Stimulated activated CD4-positive, alpha-beta T cell treated with anti-CD3 and anti-CD28 coated beads, Interleukin-15, amount 100 ng/mL, for 48 hours (primary cell): ENCODE results near the gene CNTFR.
"Not testable (repeated sequence)": the region's sequence is repeated elsewhere in the genome, so short reads cannot be mapped to it uniquely, and the experiment has no call there.

Source experiments
- DNase-seq, 2 donors: peaks; one replicate each; pipeline ENCODE4 v3.0.0-alpha.2; 2020; ENCODE audit warnings: low read depth in 2 of 2

Gene CNTFR, protein sequence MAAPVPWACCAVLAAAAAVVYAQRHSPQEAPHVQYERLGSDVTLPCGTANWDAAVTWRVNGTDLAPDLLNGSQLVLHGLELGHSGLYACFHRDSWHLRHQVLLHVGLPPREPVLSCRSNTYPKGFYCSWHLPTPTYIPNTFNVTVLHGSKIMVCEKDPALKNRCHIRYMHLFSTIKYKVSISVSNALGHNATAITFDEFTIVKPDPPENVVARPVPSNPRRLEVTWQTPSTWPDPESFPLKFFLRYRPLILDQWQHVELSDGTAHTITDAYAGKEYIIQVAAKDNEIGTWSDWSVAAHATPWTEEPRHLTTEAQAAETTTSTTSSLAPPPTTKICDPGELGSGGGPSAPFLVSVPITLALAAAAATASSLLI

DNA sequence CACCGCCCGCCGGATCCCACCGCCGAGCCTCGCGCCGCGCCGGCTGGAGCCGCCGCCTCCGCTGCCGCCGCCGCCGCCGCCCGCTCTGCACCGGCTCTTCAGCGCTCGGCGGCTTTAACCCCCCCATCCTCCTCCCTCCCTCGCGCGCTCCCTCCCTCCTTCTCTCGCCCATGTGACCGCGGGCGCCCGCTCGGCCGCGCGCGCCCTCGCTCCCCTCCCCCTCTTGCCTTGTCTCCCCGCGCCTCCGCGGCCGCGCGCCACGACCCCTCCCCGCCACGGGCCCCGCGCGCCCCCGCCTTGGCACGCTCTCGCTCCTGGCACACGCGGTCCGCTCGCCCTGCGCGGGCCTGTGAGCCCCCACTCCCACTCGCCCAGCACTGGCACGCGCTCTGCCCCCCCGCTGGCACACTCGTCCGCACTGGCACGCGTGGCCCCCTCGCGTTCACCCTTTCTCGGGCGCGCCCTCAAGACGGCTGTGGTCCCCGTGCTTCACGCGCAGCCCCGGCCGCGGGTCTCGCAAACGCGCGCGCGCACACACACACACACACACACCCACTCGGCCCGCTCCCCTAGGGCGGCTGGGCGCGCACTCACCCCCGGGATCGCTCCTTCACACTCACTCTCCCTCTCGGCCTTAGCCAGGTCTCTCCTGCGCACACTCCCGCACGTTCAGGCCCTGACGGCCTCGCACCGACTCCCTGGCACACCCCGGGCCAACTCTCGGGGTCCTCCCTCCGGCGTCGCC, at the start of gene CNTFR:
TSS of gene CNTFR (minus strand) at position 89 of the 745 bp plus-strand sequence. CDS start 20,743 bp downstream, outside the sequence.
- DNase-seq: no peak

DNA sequence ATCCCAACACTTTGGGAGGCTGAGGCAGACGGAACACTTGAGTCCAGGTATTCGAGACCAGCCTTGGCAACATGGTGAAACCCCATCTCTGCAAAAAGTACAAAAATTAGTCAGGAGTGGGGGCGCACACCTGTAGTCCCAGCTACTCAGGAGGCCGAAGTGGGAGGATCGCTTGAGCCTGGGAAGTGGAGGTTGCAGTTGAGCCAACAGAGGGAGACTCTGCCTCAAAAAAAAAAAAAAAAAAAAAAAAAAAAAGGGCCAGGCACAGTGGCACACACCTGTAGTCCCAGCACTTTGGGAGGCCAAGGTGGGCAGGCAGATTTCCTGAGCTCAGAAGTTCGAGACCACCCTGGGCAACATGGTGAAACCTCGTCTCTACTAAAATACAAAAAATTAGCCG, 49.8 kb upstream of the CNTFR start:
- not testable (repeated sequence) for DNase-seq

DNA sequence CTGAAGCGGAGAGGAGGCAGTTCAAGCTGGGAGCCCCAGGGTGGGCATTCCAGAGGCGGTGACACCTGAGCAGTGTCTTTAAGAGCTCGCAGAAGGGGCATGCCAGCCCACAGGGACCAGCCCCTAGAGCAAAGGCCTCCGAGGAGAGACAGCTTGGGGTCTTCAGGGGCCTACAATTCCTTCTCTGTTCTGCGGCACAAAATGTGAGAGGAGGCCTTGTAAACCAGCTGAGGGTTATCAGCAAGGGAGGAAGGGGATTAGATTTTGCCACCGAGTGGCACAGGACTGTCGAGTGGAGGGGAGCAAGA, 48.6 kb upstream of the CNTFR start:
- no peak for DNase-seq

DNA sequence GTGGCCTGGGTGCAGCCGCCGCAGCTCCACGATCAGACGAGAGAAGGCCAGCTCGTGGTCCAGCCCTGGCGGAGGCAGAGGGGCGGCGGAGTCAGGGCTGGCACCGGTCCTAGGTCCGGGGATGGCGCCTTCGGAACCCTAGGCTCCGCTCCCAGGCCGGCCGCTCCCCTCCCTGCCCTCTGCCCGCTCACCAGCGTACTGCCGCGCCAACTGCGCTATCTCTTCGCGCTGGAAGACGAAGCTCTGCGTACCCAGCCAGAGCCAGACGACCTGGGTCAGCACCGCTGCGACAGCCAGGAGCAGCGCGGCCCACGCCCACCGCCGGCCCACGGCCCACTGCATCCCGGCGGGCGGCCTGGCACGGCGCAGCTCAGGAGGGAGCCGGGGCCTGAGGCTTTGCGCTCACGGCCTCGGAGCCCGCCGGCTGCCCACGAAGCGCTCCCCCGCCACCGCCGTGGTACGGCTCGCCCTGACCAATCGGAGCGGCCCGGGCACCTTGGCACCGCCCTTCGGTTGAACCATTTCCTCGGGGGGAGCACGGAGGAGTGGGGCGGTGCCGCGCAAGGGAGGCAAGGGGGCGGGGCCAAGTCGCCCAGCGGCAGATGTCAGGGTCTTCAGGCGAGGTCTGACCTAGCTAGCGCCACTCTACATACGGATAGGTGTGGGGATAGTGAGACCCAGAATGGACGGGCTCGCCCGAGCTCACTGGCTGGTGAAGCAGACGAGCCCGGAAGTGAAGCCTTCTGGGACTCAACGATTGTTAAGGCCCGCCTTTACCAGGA, 48.0 kb upstream of the CNTFR start, which contains the start of gene SIGMAR1:
TSS of gene SIGMAR1 (minus strand) at position 432 of the 782 bp plus-strand sequence. CDS start at position 342, 90 bp downstream.
- peak; percentile 85 to 91 for DNase-seq

DNA sequence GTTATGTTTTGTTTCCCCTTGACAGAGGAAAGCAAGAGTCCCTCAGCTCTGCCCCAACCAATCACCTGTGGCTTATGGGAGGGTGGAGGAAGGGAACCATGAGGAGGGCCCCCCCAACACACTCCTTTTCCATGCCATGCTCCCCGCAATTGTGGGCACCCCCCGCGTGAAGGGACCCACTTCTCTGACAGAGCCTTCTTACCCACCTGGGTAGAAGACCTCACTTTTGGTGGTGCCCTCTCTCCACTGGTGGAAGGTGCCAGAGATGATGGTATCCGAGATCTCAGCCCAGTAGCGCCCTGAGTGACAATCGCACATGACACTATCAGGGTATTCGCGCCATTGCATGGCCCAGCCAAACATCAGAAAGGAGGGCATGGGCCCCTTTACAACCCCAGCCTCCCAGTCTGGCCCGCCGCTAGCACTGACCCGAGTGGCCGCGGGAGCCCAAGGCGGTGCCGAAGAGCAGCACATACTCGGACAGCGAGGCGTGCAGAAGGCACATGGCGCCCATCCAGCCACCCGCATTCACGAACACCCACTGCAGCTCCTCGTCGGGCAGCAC, 47.3 kb upstream of the CNTFR start:
- no peak for DNase-seq

DNA sequence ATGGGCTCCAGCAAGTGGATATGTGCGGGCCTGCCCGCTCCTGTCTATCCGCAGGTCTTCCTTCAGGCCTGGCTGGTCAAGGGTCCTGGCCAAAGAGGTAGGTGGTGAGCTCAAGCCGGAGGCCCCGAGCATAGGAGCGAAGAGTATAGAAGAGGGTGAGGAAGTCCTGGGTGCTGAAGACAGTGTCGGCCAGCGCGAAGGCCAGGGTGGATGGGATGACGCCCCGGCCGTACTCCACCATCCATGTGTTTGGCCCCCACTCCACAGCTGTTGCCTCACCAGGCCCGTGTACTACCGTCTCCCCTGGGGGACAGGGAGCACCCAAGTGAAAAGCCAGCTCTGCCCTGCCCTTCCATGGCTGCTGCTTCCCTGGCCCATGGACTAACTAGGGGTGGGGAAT, 46.0 kb upstream of the CNTFR start:
- no peak for DNase-seq

DNA sequence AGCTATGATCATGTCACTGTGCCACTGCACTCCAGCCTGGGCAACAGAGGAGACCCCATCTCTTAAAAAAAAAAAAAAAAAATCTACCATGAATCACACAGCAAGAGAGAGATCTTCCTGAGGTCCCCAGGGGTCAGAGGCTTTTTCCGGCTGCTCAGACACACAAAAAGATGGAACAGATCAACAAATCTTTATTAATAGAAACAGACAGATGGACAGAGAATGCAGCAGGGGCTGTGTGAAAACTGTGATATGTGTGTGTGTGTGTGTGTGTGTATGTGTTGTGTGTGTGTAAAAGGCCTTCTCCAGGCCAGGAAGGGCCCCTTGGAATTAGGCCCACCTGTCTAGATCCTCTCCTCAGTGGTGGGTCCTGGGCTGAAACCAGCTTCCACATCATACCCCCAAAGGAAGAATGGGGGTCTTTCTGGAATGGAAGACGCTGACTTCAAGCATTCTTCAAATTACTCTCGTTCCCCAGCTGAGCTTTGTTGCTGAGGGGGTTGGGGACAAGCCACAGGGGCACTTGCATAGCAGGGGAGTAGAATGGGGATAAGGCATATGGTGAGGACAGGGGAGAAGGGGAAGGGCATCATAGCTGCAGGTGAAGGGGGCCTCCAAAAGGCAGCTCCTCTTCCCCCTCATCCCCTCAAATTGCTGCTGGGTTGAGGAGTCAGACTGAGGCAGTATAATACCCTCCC, 45.2 kb upstream of the CNTFR start:
- DNase-seq: no peak

DNA sequence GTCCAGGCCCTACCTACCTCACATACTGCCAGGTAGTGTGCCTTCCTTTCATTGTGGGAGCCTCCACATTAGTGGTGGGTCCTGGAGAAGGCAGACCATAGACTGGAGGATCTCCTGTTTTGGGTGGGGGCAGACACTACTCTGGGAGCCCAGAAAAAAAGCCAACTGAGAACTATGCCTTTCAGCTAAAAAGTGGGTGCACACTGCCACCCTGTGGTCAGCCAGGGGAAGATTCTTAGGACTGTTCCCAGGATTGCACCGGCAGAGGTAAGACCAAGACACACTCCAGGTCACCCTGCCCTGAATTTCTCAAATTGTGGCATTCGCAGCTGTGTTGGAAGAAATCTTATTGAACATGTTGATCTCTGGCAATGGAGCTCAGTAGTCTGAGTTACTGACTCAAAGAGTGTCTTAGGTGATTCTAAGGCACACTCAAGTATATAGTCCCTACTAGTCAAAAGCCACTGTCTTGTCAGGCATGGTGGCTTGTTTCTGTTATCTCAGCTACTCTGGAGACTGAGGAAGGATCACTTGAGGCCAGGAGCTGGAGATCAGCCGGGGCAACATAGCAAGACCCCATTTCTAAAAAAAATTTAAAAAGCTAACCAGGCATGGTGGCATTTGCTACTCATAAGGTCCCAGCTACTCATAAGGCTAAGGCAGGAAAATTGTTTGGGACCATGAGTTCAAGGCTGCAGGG, 44.5 kb upstream of the CNTFR start:
- DNase-seq: peak; percentile 39 to 65

DNA sequence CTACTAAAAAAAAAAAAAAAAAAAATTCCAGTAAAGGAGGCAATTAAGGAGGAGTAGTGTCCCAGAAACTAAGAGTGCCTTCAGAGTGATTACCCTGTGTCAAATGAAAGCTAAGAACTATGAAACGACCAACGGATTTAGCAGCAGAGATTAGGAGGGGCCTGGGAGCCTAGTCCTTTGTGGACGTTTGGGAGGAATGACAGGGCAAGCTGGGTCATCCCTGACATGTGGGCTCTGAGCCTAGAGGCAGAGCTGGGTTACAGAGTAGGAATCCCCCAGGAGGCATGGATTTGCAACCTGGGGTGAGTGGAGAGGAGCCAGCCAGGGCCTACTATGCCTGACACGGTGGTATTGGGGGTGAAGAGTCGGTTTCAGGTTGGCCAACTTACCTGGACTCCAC, 43.6 kb upstream of the CNTFR start:
- no peak for DNase-seq

DNA sequence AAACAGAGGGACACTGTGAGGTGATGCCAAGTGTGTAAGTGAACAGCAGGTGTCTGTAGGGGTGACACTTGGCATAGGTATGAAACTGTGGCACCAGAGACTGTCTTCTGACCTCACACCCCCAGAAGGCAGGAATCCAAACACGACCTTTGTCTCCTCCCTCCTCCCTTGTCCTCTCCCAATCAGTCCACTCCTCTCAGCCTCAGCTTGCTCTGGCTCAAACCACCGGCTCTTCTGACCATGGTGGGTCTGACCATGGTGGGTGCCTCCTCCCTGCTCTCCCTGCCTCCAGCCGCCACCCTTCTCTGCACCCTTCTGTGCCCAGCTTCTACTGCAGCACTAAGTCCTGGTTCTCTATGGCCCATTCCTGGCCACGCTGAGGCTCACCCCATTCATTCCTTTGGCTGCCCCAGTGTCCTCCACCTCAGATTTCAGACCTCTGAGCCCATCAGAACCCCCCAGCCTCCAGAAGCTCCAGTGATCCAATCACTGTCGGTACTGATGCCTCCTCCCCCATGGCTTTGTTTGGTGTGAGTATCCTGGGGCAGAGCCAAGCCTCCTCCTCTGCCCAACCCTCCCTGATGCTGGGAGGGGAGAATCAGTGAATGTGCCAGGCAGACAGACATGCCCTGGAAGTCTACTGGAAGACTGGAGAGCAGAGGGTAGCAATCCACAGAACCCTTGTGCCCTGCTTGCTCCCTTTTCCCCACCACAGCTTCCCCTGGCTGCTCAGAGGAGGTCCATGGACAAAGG, 41.1 kb upstream of the CNTFR start:
- no peak for DNase-seq

DNA sequence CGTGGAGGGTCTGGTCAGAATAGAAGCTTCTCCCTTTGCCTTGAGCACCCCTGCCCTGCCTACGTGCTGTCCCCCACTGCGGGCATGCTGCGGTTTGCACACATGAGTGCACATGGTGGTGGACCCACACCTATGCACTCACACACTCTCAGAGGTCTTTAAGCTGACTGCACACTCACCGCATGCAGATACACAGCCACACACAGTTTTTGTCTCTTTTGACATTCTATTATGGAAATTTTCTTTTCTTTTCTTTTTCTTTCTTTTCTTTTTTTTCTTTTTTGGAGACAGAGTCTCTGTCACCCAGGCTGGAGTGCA, 39.9 kb upstream of the CNTFR start:
- DNase-seq: no peak

DNA sequence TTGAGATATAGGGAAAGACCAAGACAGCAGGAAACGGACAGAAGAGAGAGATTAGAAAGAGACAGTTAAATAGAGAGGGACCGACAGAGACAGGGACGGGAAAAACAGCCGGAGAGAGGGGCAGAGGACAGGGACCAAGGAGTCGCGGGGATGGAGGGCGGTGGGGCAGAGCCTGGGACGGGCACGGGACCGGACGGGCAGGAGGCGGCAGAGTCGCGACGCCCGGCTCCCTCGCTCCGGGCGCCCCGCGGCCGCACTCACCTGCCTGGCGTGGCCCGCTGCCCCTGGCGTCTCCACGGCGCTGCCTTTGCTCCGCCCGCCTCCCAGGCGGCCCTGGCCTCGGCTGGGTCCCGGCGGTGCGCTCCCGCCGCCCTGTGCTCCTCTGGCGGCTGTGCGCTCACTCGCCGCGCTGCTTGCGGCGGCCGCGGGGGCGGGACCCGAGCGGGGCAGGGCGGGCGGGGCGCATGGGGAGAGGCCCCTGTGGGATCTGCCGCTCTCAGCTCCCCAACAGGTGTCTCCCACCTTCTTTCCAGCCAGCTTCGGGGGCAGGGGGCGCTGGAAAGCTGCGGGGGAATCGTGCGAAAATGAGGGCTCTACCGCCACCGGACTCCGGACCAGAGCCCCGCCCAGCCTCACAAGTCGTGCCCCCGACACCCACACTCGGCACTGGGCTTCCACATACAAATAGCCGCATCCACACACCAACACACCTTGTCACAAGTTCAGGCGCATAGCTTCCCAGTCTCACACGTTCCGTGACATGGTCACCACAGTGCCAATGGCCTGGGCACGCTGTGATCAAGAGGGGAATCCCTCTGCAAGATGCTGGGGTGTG, 39.3 kb upstream of the CNTFR start, which contains the start of gene ARID3C:
TSS of gene ARID3C (minus strand) at position 411 of the 835 bp plus-strand sequence. CDS start 1,052 bp downstream, outside the sequence.
- no peak for DNase-seq

DNA sequence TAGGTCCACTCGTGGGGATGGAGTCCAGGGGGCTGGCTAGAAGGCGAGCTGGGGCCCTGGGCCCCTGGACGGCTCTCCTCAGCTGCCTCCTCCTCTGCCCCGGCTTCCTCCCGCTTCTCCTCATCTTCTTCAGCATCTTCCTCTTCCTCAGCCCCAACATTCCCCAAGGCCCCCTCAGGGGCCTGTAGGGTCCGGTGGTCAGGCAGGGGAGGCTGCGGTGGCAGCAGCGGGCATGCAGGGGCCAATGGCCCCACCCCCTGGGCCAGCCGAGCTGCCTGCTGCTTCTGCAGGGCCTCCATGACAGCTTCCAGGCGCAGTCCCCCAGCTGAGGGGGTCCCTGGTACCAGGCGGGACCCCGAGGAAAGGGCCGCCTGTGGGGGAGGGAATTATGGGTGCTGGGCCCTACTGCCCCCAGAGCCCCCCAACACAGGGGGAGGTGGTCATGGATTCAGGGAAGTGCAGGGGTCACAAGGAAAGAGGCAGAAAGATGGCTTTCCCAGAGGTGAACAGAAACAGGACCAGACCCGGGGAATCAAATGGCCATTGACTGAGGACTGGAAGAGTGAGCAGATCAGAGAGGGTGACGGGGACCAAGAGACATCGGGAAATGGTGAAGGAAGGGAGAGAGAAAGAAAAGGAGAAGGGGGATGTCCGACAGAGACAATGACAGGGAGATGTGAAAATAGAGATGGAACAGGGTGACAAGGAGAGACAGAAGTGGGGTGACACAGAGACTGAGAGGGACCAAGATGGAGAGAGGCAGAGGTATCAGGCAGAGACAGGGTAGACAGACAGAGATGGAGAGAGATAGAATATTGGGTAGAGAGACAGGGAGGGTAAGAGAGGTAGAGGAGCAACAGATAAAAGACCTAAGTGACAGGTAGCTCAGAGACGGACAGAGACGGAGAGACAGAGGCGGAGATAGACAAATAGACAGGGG, 38.5 kb upstream of the CNTFR start:
- DNase-seq: no peak

DNA sequence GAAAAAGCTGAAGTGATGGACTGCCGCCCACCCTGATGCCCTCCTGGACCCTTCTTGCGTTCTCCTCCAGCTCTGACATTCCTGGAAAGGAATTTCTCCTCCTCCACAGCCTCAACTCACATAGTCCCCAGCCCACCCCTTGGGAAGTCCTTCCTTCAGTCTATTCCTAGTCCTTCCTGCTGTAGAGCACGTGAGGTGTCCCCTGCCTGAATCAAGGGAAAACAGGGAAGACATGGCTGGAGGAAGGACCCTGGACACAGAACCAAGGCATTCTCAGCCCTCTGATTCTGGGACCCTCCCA, 35.6 kb upstream of the CNTFR start:
- DNase-seq: no peak

DNA sequence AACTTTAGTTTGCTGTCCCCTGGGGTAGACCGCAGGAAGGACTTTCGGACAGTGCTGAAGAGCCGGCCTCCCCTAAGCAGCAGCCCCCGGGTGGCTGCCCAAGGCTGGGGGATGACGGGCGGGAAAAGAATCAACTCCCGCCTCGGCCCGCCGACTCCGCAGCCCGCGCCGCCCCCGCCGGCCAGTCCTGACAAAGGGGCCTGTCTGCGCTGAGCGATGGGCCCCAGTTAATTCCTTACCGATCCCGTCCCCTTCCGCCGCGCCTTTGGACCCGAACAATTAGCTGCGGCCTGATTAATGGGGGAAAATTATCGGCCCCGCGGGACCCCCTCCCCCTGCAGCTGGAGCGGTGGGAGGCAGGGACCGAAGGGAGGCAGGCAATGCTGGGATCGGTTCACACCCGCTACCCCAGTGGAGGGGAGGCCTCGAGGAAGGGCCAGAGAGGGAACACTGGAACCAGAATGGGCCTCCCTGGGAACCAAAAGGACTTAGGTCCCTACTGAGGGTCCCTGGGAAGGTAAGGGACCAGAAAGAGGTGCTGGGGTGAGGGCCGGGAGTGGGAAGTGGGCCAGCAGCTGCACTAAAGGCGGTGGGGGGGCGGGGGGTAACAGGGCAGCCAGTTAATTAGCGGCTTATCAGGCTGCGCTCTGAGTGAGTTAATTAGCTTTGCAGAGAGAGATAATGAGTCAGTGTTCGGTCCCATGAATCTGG, 35.1 kb upstream of the CNTFR start:
- DNase-seq: no peak

DNA sequence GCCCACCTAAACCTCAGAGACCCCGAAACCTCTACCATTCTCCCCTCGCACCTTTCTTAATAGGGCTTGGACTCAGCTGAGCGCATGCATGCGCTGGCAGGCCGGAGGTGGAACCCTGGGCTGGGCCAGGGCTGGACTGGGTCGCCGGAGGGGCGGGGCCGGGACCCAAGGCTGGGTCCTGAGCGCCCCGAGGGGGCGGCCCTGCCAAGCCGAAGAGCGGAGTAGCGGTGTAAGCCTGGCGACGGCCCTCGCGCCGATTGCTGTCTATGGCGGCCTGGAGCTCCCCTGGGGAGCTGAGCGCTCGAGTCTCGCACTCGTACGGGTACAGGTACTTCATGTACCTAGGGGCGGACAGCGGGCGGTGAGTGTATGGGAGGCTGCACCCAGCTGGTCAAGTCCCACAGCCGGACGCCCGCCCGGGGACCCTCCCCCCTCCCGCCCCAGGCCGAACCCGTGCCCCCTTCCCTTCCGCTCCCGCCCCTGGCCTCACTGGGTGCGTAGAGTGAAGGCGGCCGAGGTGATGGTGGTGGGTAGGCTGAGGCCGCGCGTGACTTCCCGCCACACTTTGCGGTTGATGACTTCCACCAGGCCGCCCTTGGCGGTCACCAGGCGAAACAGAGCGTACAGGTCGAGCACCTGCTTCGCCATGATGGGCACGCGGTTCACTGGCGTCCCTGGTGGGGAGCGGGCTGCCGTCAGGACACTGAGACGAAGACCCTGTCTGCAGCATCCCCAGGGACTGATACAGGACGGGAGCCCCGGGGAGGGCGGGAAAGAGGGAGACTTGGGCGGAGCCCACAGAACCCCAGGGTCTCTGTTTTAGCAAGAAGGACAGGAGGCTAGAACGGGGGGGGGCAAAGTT, 34.1 kb upstream of the CNTFR start:
- DNase-seq: no peak
